ENCODE data around the gene LCLAT1.

LCLAT1 gene

DNA sequence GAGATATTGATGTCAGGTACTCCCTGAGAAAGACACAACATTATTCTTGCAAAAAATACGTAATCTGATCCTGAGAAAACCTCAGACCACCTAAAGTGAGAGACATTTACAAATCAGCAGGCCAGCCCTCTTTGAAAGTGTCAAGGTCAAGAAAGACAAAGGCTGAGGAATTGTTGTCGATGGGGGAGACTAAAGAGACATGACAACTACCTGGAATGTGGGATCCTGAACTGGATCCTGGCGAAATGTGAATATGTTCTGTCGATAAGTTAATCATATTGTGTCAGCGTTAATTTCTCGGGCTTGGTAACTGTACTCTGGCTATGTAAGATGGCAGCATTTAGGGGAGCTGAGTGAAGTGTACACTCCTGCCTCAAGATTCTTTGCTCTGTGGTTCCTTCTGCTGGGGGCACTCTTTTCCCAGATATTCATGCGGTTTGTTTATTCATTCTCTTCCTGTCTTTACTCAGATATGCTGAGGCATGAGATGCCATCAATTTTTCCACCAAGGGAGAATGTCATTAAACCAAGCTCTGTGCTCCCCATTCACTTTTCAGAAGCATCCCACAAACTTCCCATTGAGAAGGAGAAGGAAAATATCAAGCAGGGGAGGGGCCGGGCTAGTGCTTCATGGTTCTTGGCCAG is 205.3 kb downstream of the LCLAT1 start:
- no peak overlapping the region for H3K4me3 ChIP-seq (ENCODE audit: low read depth, low read length)
- TF ChIP-seq, protein P1, sequence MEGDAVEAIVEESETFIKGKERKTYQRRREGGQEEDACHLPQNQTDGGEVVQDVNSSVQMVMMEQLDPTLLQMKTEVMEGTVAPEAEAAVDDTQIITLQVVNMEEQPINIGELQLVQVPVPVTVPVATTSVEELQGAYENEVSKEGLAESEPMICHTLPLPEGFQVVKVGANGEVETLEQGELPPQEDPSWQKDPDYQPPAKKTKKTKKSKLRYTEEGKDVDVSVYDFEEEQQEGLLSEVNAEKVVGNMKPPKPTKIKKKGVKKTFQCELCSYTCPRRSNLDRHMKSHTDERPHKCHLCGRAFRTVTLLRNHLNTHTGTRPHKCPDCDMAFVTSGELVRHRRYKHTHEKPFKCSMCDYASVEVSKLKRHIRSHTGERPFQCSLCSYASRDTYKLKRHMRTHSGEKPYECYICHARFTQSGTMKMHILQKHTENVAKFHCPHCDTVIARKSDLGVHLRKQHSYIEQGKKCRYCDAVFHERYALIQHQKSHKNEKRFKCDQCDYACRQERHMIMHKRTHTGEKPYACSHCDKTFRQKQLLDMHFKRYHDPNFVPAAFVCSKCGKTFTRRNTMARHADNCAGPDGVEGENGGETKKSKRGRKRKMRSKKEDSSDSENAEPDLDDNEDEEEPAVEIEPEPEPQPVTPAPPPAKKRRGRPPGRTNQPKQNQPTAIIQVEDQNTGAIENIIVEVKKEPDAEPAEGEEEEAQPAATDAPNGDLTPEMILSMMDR (IDR thresholded peaks at IDR 0.05; ENCODE audit: low read depth, low read length, missing control alignments): no peak
- no peak for DNase-seq (ENCODE audit: low read depth)

DNA sequence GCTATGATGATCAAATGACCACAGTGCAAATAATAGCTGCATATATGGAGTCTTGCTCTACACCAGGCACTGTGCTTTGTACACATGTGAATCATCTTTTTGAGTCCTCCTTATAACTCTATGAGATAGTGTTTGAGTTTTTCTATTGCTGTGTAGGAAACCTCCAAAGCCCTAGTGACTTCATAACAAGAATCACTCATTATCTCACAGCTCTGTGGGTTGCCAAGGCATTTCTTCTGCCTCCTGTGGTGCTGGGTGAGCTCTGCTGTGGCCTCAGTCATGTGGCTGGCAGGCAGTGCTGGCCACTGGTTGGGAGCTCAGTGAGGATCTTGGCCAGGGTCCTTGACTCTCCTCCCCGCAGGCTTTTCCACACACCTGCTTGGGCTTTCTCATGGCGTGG is 206.8 kb downstream of the LCLAT1 start:
- TF ChIP-seq, protein P1 (IDR thresholded peaks at IDR 0.05; ENCODE audit: low read depth, low read length, missing control alignments): no peak
- no peak for DNase-seq (ENCODE audit: low read depth)
- no peak overlapping the region for H3K4me3 ChIP-seq (ENCODE audit: low read depth, low read length)

DNA sequence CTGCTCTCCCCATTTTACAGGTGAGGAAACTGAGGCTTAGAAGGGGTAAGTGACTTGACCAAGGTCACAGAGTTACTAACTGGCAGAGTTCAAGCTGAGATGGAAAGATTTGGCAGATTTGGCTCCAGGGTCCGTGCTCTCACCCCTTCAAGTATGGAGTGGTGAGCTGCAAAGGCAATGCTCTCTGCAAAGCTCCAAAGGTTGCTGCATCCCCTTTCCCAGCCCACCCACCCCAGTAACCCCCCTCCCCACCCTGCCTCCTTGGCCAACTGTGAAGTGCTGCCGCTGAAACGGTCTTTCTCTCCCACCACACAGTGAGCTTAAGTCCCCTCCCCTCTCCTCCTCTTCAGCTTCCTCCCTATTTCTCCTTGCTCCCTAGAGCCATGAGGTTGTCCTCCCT is 207.4 kb downstream of the LCLAT1 start:
- TF ChIP-seq, protein P1 (IDR thresholded peaks at IDR 0.05; ENCODE audit: low read depth, low read length, missing control alignments): no peak
- H3K4me3 ChIP-seq (ENCODE audit: low read depth, low read length): no peak overlapping the region
- no peak for DNase-seq (ENCODE audit: low read depth)

DNA sequence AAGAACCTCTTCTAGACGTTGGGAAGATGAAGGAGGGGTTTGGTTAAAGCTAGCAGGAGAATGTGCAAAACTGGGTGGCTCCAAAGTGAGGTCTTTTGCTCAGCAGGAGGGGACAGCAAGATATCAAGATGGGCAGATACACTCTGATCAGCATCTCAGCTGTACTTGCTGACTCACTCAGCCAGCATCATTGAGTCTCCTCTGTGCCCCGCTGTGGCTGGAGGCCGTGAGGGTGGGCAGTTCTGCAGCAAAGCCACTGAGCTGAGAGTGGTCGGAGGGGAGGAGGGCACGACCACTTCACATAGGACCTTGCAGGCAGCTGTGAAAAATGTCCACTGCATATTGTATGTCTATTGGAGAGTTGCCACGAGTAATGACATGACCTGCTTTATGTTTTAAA is 208.2 kb downstream of the LCLAT1 start:
- H3K4me3 ChIP-seq (ENCODE audit: low read depth, low read length): no peak overlapping the region
- DNase-seq (ENCODE audit: low read depth): no peak
- TF ChIP-seq, protein P1 (IDR thresholded peaks at IDR 0.05; ENCODE audit: low read depth, low read length, missing control alignments): no peak

DNA sequence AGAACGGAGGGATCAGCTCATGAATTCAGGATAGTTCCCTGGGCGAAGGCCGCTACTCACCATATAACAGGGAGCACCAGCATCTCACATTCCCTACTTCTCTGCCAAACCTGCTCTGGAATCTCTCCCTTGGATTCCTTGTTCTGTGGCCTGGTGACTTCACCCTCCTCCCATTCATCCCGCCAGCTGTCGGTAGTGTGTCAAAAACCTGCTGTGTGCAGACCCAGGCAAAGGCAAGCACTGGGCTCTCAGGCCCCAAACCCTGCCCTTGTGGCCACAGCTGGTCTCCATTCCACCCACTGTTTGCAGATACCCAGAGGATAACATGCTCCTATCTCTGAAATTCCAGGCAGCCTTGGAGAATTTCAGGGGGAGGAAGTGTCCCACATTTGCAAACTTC is 208.6 kb downstream of the LCLAT1 start:
- TF ChIP-seq, protein P1 (IDR thresholded peaks at IDR 0.05; ENCODE audit: low read depth, low read length, missing control alignments): no peak
- no peak overlapping the region for H3K4me3 ChIP-seq (ENCODE audit: low read depth, low read length)
- no peak for DNase-seq (ENCODE audit: low read depth)

DNA sequence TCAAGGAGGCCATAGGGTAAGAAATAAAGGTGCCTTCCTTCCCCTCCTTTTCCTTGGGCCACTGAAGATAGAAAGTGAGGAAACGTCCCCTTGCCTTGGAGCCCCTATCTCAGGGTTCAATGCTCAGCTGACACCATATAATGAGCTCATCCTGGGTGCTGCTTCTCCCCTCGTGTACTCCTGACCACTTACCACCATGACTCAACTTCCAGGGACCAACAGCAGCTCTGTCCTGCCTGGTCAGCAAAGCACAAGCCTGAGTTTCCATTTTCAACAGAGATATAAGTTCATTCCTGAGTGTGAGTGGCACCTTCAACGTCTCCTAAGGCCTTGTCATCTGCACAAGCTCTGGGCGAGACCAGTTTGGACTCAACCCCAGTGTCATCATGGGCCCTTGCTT is 209.0 kb downstream of the LCLAT1 start:
- DNase-seq (ENCODE audit: low read depth): no peak
- TF ChIP-seq, protein P1 (IDR thresholded peaks at IDR 0.05; ENCODE audit: low read depth, low read length, missing control alignments): no peak

More for the DNA sequence above, 209.0 kb downstream of the LCLAT1 start:
- H3K4me3 ChIP-seq (ENCODE audit: low read depth, low read length): no peak overlapping the region

All from GM12864 (cell line).